Ascending aorta (tissue), 2 donors: Measurements from ENCODE around the gene JAZF1. TPM values are rescaled to one million over a fixed set of nuclear protein-coding genes. Genes with fewer than 3 reads are reported as not detected.

Experiments
- DNase-seq, 2 donors: peaks; one replicate each; pipeline ENCODE4 v3.0.0-alpha.2; 2019; ENCODE audit warnings: low spot score in 2 of 2
- H3K27ac ChIP-seq, 2 donors: fragments of 200-600 bp; sonication (generic); one replicate each; pipeline ENCODE4 v1.5.1; 2016 to 2017; ENCODE audit warnings: mild to moderate bottlenecking in 1 of 2
- H3K27me3 ChIP-seq: fragments of 200-600 bp; sonication (generic); one replicate; pipeline ENCODE4 v1.5.1; 2017
- H3K36me3 ChIP-seq, 2 donors: fragments of 200-600 bp; sonication (generic); one replicate each; pipeline ENCODE4 v1.5.1; 2016
- H3K4me1 ChIP-seq, 2 donors: fragments of 200-600 bp; sonication (generic); one replicate each; pipeline ENCODE4 v1.5.1; 2016 to 2017; ENCODE audit warnings: mild to moderate bottlenecking in 1 of 2
- H3K4me3 ChIP-seq, 2 donors: fragments of 200-600 bp; sonication (generic); one replicate each; pipeline ENCODE4 v1.5.1; 2016 to 2017; ENCODE audit warnings: mild to moderate bottlenecking in 1 of 2
- H3K9me3 ChIP-seq, 2 donors: fragments of 200-600 bp; sonication (generic); one replicate each; pipeline ENCODE4 v1.5.1; 2016
- CTCF ChIP-seq, 3 experiments: fragments of 200-600 bp in 2 of 3; fragments of 450-650 bp in 1 of 3; sonication (generic) in 2 of 3; IDR thresholded peaks; one replicate each; pipeline ENCODE4 v1.5.1; 2016 to 2019; ENCODE audit warnings: antibody characterized with exemption in 3 of 3, mild to moderate bottlenecking in 1 of 3, moderate library complexity in 1 of 3
- intact Hi-C: fragments of 100-400 bp; cut with DNase I; formaldehyde crosslinking; loops from one replicate; pipeline ENCODE4 v1.15.1; 2023
- total RNA-seq: library from RNA; depleted of rRNA; stranded (reverse); fragments of >200 nt; gene quantifications from one replicate; pipeline ENCODE4 v1.1.0, GENCODE V29; 2016

The JAZF1 gene
- total RNA-seq, 1 donor from 2014 or later: 37.7 TPM

DNA sequence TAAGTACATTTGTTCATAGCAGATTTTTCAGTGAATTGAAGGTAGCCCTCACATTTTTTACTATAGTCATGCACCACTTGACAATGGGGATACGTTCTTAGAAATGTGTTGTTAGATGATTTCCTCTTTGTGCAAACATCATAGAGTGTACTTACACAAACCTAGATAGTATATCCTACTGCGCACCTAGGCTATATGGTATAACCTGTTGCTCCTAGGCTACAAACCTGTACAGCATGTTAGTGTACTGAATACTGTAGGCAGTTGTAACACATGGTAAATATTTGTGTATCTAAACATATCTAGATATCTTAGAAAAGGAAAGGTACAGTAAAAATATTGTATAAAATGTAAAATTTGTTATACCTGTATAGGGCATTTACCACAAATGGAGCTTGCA lies 399.4 kb downstream of the JAZF1 start:
- TF ChIP-seq CTCF (IDR thresholded peaks at IDR 0.05): no peak
- no peaks in the 10 kb centered on the region for H3K9me3 ChIP-seq
- H3K27ac ChIP-seq: no peak overlapping the region
- no peak for DNase-seq
- no peak overlapping the region for H3K4me3 ChIP-seq
- H3K27me3 ChIP-seq: no peaks in the 10 kb centered on the region
- peaks cover 3 to 9% of the 10 kb centered on the region in 2 donors for H3K36me3 ChIP-seq
- intact Hi-C loops: no loop called here
- H3K4me1 ChIP-seq: peaks cover 0 to 11% of the 10 kb centered on the region in 2 donors

Other genes with a start within 250 kb of the JAZF1 start
- gene CREB5, start 231.7 kb upstream of the JAZF1 start, total RNA-seq: 143 TPM